Measurements from ENCODE around the gene TIMM17A. TPM values are rescaled to one million over a fixed set of nuclear protein-coding genes. Genes with fewer than 3 reads are reported as not detected.

Gene TIMM17A
- 71.3 TPM in 2 replicates for total RNA-seq

DNA sequence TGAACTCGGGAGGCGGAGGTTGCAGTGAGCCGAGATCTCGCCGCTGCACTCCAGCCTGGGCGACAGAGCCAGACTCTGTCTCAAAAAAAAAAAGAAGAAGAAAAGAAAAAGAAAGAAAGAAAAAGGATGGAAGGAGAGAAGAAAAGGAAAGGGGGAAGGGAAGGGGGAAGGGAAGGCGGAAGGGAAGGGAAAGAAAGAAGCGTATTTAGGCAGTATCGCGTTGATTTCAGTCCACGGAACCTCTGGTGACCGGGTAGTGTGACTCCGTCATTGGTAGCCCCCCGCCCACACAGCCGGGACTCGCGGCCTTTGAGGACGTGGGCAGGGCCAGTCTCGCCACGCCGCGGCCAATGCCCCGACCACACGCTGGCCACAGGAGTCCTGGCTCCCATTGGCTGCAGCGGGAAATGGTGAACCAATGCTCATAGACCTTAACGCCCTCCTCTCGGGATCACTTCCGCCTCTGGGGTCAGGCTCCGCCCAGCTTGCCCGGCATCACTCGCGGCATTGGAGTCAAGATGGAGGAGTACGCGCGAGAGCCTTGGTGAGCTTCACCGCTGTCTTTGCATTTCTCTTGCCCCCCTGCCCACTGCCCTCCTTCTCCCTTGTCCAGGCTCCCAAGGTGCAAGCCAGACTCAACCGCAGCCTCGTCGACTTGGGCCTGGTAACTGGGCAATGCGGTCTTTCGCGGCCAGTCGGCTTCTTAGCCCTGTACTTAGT lies at the start of gene TIMM17A:
Gene TIMM17A, plus strand, starts transcription at position 495 of the 720 bp plus-strand sequence. Its CDS starts 24 bp downstream, at position 519.

DNA sequence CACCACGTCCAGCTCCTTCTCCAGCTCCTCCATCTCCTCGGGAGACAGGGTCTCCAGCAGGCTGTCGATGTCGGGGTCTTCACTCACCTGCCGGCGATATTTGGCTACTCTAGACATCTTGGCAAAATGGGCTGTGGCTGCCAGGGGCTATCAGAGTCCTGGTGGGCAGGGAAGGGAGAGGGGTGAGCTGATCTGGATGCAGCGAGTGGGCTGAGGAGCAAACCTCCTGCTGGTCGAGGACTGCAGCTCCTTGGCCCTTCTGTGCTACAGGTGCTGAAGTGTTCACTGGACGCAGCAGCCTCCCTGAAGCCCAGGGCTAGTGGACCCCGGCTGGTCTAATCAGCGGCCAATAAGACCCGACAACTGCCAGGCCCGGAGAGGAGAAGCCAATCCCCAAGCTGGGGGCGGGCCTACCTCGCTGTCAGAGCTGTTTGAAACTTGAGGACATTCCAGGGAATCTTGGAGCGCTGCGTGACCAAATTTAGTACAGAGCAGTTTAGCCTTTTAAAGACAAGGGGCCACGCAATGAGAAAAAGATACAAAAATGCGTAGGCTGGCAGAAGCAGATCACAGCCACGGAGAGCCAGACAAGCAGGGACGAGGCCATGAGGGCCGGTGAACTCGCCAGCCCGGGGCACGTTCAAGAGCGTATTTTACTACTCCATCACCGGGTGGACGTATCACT lies 8.9 kb upstream of the TIMM17A start, which contains the start of gene LMOD1:
Gene LMOD1, minus strand, starts transcription at position 325 of the 685 bp plus-strand sequence. Its CDS starts 208 bp downstream, at position 117.

DNA sequence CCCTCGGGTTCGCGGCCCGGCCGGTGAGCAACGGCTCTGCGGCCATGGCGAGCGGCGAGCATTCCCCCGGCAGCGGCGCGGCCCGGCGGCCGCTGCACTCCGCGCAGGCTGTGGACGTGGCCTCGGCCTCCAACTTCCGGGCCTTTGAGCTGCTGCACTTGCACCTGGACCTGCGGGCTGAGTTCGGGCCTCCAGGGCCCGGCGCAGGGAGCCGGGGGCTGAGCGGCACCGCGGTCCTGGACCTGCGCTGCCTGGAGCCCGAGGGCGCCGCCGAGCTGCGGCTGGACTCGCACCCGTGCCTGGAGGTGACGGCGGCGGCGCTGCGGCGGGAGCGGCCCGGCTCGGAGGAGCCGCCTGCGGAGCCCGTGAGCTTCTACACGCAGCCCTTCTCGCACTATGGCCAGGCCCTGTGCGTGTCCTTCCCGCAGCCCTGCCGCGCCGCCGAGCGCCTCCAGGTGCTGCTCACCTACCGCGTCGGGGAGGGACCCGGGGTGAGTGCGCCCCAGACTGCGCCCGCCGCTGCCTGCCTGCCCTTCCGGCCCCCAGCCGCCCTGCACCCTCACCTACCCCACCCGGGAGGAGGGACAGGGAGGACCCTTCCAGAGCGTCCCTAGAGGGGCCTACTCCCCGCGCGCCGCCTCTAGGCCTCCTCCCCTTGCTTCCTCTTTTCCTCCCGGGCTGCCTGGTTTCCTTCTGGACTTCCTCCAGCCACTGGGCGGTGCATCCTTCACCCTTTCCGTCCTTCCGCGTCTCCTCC lies 27.5 kb downstream of the TIMM17A start, which contains the start of gene RNPEP:
Gene RNPEP, plus strand, starts transcription at position 26 of the 757 bp plus-strand sequence. Its CDS starts 19 bp downstream, at position 45.

DNA sequence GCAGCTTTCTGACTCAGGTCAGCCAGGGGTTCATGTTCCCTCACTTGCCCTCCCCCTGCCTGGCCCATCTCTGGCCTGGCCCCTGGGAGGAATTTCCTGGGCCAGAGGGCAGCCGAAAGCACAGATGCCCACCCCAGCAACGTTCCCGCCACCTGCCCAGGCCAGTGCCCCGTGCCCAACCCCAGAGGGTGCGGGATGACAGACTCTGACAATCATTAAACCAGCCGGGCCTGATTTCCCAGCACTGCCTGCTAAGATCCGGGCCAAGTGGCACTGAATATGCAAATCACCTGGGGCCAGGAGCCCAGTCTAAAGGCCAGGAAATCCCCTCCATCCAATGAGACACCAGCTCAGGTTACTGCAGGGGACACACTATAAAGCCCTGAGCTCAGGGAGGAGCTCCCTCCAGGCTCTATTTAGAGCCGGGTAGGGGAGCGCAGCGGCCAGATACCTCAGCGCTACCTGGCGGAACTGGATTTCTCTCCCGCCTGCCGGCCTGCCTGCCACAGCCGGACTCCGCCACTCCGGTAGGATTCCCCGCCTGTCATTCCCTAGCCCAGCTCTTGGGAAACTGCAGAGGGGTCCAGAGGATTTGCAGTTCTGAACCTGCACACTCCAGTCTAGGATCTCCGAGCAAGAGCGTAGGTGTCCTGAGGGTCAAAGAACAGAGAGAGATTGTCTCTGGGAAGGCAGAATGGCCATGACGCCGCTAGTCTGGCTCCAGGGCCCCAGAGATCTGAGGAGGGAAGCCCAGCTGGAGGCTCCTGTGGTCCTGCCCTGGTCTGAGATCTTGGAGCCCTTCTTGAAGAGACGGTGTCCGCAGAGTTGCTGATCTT lies 55.1 kb downstream of the TIMM17A start, which contains the start of gene ELF3:
Gene ELF3, plus strand, starts transcription at position 408 of the 836 bp plus-strand sequence. CDS start 550 bp downstream, outside the sequence.

Small RNA genes lying within 50 kb of the gene (small RNA-seq; reads per million reads assigned to genes)
- not detected for gene MIR6740 (ENCODE audit: low replicate concordance)
- 2.3 reads per million, percentile 72 among the genes with 10 or more reads in this experiment for gene RF00156 (ENCODE audit: low replicate concordance)

Other genes starting within 250 kb of the TIMM17A start
- gene IPO9, start 126.3 kb upstream of the TIMM17A start, total RNA-seq = 18.4 and 35.2 TPM in 2 replicates
- 18.5 and 28.7 TPM in 2 replicates for gene SHISA4, start 66.6 kb upstream of the TIMM17A start, total RNA-seq
- 5.4 and 5.9 TPM in 2 replicates for gene LMOD1, start 9.0 kb upstream of the TIMM17A start, total RNA-seq
- 60.0 and 66.7 TPM in 2 replicates for gene RNPEP, start 27.1 kb downstream of the TIMM17A start, total RNA-seq
- gene ELF3, start 55.1 kb downstream of the TIMM17A start, total RNA-seq = 0.29 and 5.3 TPM in 2 replicates
- under 0.01 and 0.22 TPM in 2 replicates for gene GPR37L1, start 167.4 kb downstream of the TIMM17A start, total RNA-seq
- 30.5 and 33.7 TPM in 2 replicates for gene ARL8A, start 189.2 kb downstream of the TIMM17A start, total RNA-seq
- not detected in 2 replicates for gene PTPN7, start 205.1 kb downstream of the TIMM17A start, total RNA-seq
- under 0.01 TPM in 1 of 2 replicates, not detected in the other for gene LGR6, start 238.3 kb downstream of the TIMM17A start, total RNA-seq